HCEC 1CT (cell line): ENCODE data around the gene PAIP2B.
"Not testable (repeated sequence)": the region's sequence is repeated elsewhere in the genome, so short reads cannot be mapped to it uniquely, and the experiment has no call there.

Source experiments
- DNase-seq: peaks from one replicate; pipeline ENCODE4 v3.0.0-alpha.2; 2017

The PAIP2B gene

GRCh38 chr2:71215447-71215846 is 11.5 kb downstream of the PAIP2B start:
- no peak for DNase-seq

- DNase-seq: no peak
Measured at GRCh38 chr2:71212336-71212735, 14.6 kb downstream of the PAIP2B start.

- no peak for DNase-seq
Measured at GRCh38 chr2:71210292-71210691, 16.6 kb downstream of the PAIP2B start.

DNA sequence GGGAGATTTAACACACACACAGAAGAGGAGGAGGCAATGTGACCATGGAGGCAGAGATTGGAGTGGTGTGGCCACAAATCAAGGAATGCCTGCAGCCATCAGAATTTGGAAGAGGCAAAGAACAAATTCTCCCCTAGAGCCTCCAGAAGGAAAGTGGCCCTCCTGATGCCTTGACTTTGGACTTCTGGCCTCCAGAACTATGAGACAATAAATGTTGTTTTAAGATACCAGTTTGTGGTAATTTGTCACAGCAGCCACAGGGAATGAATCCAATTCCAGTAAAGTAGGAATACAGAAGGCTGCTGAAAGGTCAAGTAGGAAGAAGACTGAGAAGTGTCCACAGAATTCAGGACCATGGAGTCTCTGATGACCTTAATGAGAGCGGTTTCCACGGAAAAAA is 18.1 kb downstream of the PAIP2B start:
- DNase-seq: no peak

DNA sequence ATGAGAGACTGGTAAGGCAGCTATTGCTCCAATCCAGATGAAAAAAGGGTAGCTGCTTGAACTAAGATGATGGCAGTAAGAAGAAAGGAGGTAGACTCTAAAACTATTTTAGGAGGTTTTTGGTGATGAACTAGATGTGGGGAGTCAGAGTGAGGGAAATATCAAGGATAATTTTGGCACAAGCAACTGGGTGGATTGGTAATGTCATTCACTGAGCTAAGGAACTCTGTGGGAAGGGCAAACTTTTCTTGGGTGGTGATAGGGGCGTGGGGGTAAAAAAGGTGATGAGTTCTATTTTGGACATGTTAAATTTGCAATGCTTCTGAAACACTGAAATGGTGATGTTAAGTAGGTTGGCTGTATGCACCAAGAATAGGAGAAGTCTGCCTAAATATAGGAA is 19.3 kb downstream of the PAIP2B start:
- no peak for DNase-seq

GRCh38 chr2:71206271-71206670 is 20.6 kb downstream of the PAIP2B start:
- DNase-seq: no peak

DNA sequence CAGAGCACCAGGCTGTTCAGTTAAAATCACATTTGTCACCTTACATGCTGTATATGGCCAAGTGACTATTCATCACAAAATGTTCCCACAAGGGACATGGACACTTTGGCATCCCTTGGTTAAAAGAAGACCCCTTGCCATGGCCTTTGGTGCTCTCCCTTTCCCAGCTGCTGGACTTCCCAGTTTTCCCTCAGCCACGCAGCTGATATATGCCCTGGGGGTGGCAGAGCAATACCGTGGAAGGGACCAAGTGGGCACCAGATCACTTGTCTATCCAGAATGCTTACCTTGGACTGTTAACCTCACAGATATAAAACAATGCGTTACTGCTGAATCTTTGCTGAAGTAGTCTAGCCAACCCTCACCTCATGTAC is 35.3 kb downstream of the PAIP2B start:
- no peak for DNase-seq

DNA sequence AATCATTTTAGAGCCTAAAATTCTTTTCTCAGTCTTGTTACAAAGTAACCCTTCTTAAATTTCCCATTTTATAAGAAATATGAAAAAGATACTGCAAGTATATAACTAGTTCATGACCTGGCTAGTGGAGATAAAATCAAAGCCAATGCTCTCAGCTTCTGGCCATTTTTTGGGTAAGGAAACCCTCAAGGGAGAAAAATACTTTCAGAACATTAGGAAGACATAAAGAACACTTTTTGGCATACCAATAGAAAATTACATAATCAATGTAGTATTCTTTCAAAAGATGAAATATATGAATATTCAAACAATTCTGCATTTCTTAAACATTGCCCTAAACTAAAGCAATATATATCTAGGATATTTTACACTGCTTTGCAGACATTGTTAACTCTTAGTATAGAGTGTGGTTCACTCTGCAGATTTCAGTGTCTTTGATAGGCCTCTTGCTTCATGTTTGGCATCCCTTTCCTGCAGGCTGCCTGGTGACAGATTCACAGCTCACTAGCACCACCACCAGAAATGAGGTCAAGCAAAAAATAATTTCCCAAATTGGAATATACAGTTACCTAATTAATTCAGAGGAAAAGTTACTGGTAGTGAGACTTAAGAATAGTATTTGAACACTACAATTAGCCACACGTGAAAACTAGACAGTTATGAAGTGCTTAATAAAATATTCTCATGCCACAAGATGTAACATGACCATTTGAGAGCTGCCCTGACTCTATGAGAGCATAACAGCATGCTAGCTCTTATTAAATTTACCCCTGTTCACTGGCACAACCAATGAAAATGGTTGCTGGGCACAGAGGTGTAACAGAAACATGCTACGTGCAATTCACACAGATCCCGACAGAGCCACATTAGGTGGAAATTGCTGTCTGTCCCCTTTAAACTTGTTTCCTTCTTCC is 36.0 kb downstream of the PAIP2B start:
- peak; percentile 21 for DNase-seq

DNA sequence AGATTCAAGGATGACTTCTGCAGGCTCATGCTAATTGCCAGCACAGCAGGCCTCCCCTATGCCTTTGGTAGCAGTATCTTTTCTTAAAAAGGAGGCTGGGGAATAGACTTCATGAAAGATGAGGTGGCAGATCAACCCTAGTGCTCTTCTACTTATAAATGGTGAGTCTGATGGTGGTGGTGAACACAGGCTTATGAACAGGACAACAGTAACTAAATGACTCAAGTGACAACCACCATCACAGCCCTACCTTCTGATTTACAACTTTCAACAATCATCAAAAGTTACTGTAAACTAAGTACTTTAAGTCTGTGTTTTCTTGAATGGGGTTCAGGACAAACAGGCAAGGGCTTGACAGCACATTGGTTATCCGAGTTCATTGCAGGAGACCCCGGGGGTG is 39.3 kb downstream of the PAIP2B start:
- no peak for DNase-seq

GRCh38 chr2:71186973-71187372 is 39.9 kb downstream of the PAIP2B start:
- DNase-seq: no peak

DNA sequence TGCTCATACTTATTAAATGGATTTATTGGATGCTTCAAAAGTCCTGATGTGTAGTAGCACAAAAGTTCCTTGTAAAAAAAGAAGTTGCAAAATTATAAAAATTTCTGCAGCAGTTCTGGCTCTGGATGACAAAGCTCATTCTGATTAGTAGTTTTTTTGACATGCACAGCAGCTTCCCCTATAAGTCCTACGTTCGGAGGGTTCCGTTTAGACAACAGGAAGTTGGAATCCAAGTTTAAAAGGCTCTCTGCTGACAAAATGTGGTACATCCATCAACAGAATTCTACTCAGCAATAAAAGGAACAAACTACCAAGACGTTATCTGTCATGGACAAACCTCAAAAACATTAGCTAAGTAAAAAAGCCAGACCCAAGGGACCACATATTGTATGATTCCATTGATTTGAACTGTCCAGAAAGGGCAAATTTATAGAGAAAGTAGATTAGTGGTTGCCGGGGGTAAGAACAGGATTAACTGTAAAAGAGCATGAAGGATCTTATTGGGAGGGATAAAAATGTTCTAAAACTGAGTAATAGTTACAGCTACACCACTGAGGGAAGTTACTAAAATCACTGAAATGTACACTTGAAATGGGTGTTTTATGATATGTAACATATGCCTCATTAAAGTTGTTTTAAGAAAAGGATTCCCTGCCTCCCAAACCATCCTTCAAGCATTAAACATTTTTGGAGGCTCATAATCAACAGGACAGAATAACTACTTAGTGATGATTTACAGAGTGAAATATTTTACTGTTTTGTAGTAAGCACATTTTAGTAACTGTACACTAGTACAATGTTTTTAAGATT is 43.4 kb downstream of the PAIP2B start:
- DNase-seq: not testable (repeated sequence)

GRCh38 chr2:71181316-71181715 is 45.6 kb downstream of the PAIP2B start:
- DNase-seq: no peak

GRCh38 chr2:71178836-71179235 is 48.1 kb downstream of the PAIP2B start:
- not testable (repeated sequence) for DNase-seq

DNA sequence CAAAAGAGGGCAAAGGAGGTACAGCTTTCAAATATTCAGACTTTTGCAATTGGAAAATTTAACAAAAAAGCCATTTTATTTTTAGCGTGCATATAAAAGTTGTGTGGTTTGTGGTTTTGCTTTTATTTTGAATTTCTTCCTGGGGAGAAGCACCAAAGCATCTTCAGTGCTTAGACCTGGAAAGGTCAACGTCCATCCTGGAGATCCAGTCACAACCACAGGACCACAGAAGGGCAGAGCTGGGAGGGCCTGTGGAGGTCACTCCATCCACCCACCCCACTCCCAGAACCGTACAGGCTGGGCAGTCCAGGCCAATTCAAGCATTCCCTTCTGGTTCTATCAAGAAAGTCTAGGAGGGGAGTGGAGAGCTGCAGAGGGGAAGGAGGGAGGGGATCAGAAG is 52.7 kb downstream of the PAIP2B start:
- DNase-seq: no peak

- DNase-seq: no peak
Measured at GRCh38 chr2:71173096-71173495, 53.8 kb downstream of the PAIP2B start.

GRCh38 chr2:71166812-71167211 is 60.1 kb downstream of the PAIP2B start:
- DNase-seq: peak; percentile 17

DNA sequence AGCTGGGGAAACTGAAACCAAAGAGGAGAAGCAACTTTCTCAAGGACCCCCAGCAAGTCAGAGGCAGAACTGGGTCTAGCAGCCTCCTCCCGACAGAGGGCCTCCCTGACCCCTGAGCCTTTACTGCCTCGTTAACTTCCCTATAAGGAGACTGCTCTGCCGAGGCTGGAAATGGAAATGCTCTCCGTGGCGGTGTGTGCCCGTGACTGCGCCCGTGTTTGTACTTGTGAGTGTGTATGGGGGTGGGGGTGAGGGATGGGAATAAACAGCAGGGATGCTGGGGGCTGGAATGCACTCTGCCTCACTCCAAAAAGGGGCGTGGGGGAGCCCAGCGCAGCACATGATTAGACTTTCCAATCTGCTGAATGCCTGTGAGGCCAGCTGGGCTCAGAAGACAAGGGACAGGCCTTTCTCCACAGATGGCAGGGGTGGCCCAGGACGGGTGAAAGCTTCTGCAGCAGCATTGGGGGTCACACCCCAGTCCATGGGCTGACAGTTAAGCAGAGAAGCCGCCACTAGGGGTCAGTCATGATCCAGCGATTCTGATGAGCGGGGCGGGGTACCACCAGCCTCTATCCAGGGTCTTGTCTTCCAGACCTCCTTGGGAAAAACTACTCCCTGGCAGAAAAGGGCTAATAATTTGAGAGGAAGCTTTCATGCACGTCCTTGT is 69.6 kb downstream of the PAIP2B start:
- DNase-seq: no peak

DNA sequence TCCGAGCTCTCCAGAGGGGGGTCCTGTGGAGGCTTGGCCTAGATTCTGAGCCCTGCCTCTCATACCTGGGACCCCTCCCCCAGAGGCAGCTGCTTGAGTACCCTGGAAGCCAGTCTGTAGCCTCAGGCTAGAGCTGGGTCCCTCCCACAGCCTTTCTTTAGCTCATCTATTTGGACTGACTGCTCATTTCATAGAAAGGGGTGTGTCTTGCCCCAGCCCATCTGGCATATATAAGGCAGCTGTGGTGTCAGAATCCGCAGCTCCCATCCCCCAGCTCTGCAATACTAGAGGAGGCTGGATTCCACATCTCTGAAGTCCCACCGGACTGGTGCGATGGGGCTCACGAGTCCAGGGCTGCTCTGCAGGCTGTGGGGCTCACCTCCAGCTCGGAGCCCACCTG is 70.3 kb downstream of the PAIP2B start:
- no peak for DNase-seq

GRCh38 chr2:71155846-71156245 is 71.1 kb downstream of the PAIP2B start:
- no peak for DNase-seq

- DNase-seq: no peak
Measured at GRCh38 chr2:71154798-71155197, 72.1 kb downstream of the PAIP2B start.

DNA sequence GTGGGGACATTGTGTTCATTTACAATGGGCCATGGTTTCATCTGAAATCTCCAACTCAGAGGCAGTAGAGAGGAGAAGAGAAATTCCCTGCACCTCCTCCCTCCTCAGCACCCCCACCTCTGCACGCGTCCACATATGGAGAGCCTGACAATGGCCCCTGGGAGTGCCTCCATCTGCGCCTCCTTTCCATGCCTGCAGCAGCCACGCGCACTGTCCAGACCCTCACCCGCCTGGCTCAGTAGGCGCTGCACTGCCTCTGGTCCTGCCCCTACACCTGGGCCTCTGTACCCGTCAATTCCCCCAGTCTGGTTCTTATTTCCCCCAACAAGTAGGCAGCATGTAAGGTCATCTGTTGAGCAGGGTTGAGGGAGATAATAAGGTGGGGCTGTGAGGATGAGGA is 72.6 kb downstream of the PAIP2B start:
- no peak for DNase-seq

DNA sequence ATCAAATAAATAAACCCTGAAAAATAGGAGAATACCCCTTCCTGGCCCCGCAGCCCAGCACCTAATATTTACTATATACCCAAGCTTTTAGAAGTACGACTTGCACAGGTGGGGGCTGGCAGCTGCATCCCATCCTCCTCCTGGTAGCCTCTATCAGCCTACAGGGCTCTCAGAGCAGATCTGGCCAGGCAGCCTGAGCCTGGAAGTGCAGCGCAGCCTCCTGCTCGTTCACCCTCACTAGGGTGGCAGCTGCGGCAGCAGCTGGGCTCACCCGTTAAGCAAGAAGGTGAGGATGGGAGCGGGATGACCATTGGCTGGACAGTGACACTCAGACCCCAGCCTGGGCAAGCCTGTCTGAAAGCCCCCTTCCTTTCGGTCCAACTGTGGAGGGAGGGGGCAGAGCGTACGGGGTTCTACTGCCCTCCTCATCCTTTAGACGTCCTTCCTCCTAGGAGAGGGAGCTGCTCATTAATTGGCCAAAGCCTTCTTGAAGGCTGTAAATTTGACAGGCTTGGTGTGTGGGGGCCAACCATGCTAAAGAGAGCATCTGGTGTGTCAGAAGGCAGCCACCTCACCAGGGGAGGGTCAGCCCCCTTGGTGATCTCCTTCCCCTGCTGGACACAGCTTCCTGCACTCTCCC is 73.2 kb downstream of the PAIP2B start:
- DNase-seq: no peak

- no peak for DNase-seq
Measured at GRCh38 chr2:71151620-71152019, 75.3 kb downstream of the PAIP2B start.
